ENCODE results near the gene TOM1L1.

The TOM1L1 gene

GRCh38 chr17:54948380-54948779 lies 47.7 kb downstream of the TOM1L1 start:
- no peak for DNase-seq (ENCODE audit: low read depth)

DNA sequence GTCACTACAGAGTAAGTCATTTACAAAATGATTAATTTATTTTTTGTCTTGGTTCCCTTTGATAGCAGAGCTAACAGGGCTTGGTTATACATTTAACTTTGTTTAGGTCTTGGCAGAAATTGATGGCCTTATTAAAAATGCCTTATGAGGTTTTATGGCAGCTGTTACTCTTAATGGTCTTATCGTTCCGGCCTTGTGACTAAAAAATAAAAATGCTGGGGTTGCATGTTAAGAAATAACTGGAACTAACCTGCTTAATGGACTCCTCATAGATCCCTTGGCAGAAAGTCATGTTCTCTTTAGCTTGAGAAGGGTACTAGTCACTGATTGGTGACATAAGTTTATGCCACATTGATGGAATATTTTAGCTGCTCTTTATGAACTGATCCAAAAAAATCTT lies 49.5 kb downstream of the TOM1L1 start:
- DNase-seq (ENCODE audit: low read depth) = no peak

GRCh38 chr17:54951286-54951685 lies 50.6 kb downstream of the TOM1L1 start:
- no peak for DNase-seq (ENCODE audit: low read depth)

DNA sequence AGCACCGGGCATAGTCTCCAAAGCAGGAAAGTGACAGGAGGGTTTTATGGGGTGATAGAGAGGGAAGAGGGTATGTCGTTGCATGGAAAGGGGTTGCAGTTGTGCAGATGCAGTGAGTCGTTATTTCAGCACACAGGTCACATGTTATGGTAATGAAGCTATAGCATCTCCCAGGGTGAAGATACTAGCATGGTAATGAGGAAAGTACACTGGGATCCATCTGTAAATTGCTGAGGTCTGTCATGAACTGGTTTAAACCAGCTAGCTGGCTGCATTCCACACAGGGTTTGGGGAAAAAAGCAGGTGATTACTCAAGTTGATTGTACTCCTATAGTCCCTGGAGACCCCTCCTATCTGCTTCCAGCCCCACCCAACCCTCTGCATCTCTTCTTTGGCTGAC lies 56.1 kb downstream of the TOM1L1 start:
- DNase-seq (ENCODE audit: low read depth) = no peak

GRCh38 chr17:54967621-54968261 lies 67.1 kb downstream of the TOM1L1 start:
- peak; percentile 32 for DNase-seq (ENCODE audit: low read depth)

GRCh38 chr17:54968262-54968987 lies 67.8 kb downstream of the TOM1L1 start, which contains the start of the genes COX11 and STXBP4:
Gene COX11 (minus strand): TSS chr17:54968654. CDS start chr17:54968646, 8 bp downstream.
Gene STXBP4 (plus strand): TSS chr17:54968765. CDS start chr17:54986220, 17,455 bp downstream.
- DNase-seq (ENCODE audit: low read depth) = peak; percentile 90

DNA sequence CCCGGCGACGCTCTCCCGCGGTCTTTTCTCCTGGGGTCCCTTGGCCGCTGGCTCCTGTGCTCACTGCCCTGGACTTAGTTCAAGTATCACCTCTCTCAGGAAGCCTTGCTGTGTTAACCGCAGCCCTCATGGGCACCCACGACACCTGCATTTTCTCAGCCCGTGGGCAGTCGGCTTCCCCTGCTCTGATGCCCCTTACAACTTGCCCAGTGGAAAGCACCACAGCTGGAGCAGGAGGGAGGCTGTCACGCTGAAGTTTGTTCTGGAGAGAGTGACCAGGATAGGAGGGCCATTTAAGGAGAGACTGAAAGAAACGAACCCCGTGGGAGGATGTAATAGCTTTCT lies 68.3 kb downstream of the TOM1L1 start:
- DNase-seq (ENCODE audit: low read depth) = no peak

- no peak for DNase-seq (ENCODE audit: low read depth)
These were observed 69.3 kb downstream of the TOM1L1 start for GRCh38 chr17:54969658-54970572.

DNA sequence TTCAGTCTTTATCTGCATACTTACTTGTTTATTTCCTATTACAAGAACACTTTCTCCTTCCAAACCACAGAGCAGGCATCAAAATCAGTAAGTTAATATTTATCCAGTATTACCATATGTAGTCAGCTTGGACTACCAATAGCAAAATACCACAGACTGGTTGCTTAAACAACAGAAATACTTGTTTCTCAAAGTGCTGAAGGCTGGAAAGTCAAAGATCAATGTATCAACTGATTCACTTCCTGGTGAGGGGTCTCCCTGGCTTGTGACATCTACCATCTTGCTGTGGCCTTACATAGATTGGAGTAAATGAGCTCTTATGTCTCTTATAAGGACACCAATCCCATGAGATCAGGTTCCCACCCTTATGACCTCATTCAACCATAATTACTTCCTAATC lies 70.5 kb downstream of the TOM1L1 start:
- no peak for DNase-seq (ENCODE audit: low read depth)

GRCh38 chr17:54971901-54972300 lies 71.2 kb downstream of the TOM1L1 start:
- DNase-seq (ENCODE audit: low read depth) = no peak

DNA sequence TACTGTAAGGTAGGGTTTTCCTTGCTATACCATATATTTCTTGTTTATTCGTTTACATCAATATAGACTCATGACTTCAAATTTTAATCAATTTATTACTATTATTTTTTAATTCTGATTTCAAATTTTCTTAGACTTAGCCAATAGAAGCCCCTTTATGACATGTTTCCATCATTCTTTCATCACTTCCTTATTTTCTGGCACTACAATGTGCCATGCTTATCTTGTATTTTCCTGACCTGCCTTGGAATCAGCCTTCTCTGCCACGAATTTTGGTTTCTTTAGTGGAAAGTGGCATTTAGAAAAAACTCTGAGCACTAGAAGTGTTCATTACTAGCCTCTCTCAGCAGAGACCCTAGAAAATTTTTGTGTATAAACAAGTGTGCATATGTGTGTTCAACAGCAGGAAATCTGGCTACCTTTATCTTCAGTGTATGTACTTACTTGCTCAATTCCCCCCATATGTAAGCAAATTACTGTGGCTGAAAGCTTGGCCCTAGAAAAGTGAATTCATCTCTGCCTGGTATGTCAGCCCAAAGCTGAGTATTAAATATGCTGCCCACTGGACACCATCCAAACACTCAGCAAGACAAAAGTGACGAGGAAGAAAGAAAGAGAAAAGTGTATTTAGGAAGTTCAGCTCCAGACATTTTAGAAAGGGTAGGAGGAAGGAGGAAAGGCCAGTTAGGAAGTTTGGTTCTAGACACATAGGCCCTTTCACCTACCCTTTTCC lies 71.9 kb downstream of the TOM1L1 start:
- no peak for DNase-seq (ENCODE audit: low read depth)

- DNase-seq (ENCODE audit: low read depth) = no peak
These were observed 74.1 kb downstream of the TOM1L1 start for GRCh38 chr17:54974759-54975158.

DNA sequence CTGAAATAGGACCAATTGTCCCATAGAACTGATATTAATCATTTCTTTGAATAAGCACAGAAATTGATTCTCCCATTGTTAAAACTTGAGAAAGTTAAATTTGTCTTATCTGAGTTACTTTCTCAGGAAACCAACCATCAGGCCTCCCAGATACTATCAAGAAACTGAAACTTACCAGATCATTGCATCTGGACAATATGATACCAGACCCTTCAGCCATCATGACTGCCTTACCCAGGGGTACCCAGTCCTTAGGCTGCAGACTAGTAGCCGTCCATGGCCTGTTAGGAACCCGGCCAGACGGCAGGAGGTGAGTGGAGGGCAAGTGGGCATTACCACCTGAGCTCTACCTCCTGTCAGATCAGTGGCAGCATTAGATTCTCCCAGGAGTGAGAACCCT lies 75.7 kb downstream of the TOM1L1 start:
- no peak for DNase-seq (ENCODE audit: low read depth)

DNA sequence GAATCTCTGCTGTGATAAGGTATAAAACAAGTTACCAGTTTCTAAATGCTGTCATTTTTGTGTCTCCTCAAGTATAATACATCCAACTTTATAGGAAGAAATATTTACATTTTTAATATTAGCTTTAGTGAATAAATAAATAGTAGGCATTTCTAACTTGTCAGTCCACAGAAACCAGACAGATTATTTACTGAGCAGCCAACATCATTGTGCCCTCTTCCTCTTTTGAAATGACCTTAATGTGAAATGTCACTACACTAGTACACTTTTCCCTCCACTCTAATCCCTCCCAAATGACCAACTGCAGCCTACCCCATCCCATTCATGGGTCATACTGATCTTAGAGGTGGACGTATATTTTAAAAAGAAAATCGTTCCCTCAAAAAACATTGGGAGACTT lies 77.1 kb downstream of the TOM1L1 start:
- no peak for DNase-seq (ENCODE audit: low read depth)

DNA sequence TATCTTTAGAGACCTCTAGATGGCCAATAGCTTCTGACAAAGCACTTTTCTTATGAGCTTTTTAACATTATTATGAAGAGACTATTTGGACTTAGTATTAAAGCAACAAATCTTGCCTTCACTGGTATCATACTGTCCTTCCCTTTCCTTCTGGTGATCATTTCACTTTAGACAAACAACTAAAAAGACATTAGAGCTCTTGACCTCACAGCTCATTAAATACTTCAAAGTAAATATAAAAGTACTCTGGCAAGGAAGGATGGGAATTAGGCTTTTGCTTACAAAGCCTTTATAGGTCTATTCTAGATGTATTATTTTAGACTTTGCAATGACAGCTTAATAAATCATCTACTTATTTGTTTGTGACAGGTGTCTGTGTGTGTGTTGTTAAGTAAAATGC lies 79.0 kb downstream of the TOM1L1 start:
- DNase-seq (ENCODE audit: low read depth) = no peak

DNA sequence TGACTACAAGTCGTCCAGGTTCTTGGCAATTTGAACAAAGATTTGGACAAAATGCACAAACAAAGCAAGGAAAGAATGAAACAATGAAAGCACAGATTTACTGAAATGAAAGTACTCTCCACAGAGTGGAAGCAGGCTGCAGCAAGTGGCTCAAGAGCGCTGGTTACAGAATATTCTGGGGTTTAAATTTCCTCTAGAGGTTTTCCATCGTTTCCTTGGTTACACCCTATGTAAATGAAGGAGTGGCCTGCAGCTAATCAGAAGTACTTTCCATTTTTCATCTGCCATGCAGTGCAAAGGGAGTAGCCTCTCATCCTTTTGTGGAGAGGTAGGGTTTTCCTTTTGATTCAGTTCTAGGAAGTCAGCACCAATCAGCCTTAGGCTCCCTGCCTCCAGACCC lies 79.7 kb downstream of the TOM1L1 start:
- no peak for DNase-seq (ENCODE audit: low read depth)

- no peak for DNase-seq (ENCODE audit: low read depth)
These were observed 81.7 kb downstream of the TOM1L1 start for GRCh38 chr17:54982399-54982798.

DNA sequence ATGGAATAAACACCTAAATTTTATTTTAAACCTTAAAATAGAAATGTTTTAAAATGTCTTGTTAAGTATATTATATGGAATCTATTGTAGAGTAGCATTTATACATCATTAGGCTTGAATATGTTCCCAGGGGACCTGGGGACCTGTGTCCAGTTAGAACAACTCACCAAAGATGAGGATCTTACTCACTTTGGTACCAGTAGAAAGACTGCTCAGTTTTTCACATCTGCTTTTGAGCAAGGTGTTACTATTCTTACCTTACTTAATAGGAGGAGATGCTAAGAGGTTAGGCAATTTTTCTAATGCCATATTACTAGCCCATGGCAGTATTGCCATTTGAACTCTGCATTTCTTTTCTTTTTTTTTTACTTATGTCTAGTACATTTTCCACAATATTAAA lies 82.6 kb downstream of the TOM1L1 start:
- DNase-seq (ENCODE audit: low read depth) = no peak

- no peak for DNase-seq (ENCODE audit: low read depth)
These were observed 84.8 kb downstream of the TOM1L1 start for GRCh38 chr17:54985476-54985875.

GRCh38 chr17:54990118-54990517 lies 89.5 kb downstream of the TOM1L1 start:
- DNase-seq (ENCODE audit: low read depth) = no peak

DNA sequence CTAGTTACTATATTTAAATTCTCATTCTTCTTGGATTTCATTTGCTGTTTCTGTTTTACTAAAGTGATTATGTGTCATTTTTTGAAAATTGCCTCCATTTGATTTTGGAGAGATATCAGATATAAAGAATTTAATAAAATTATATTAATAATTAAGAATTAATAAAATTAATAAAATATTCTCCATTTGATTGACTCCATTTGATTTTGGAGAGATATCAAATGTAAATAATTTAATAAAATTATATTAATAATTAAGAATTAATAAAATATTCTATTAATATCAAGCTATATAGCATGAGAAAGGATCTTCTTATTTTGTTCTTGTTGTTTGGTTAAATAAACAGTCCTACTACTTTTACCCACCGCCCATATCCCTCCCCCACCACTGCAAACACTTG lies 90.9 kb downstream of the TOM1L1 start:
- no peak for DNase-seq (ENCODE audit: low read depth)

All from stimulated activated CD4-positive, alpha-beta T cell treated with anti-CD3 and anti-CD28 coated beads, Interleukin-2, amount 100 ng/mL, for 4 hours (primary cell).